Spleen (tissue), 11 donors: Measurements from ENCODE around the gene NFYC. TPM values are rescaled to one million over a fixed set of nuclear protein-coding genes. Genes with fewer than 3 reads are reported as not detected.

Experiments
- DNase-seq: peaks from one replicate; pipeline ENCODE4 v3.0.0-alpha.2; 2020
- H3K27ac ChIP-seq, 8 donors: fragments of 200-600 bp; sonication (generic) in 7 of 8; 1 replicate in 4 of 8; 2 replicates in 4 of 8; pipeline versions ENCODE4 v1.5.0 to v1.8.0; 2016 to 2021; ENCODE audit warnings: inconsistent platforms in 4 of 8, mild to moderate bottlenecking in 4 of 8, moderate library complexity in 1 of 8
- H3K27me3 ChIP-seq, 7 donors: fragments of 200-600 bp; sonication (generic) in 6 of 7; replicated peaks in 1 of 7; 1 replicate in 4 of 7; 2 replicates in 3 of 7; pipeline versions ENCODE4 v1.5.0 to v1.8.0; 2016 to 2021; ENCODE audit warnings: inconsistent platforms in 3 of 7, mild to moderate bottlenecking in 1 of 7
- H3K36me3 ChIP-seq, 6 donors: fragments of 200-600 bp; sonication (generic) in 5 of 6; 1 replicate in 4 of 6; 2 replicates in 2 of 6; pipeline versions ENCODE4 v1.5.0 to v1.8.0; 2016 to 2021; ENCODE audit warnings: inconsistent platforms in 2 of 6
- H3K4me1 ChIP-seq, 6 donors: fragments of 200-600 bp; sonication (generic) in 5 of 6; 1 replicate in 3 of 6; 2 replicates in 3 of 6; pipeline versions ENCODE4 v1.5.0 to v1.8.0; 2016 to 2021; ENCODE audit warnings: inconsistent platforms in 3 of 6
- H3K4me3 ChIP-seq, 8 donors: fragments of 200-600 bp; sonication (generic) in 7 of 8; 1 replicate in 4 of 8; 2 replicates in 4 of 8; pipeline versions ENCODE4 v1.5.0 to v1.8.0; 2016 to 2021; ENCODE audit warnings: inconsistent platforms in 4 of 8, mild to moderate bottlenecking in 4 of 8, moderate library complexity in 2 of 8
- H3K9me3 ChIP-seq, 8 donors: fragments of 200-600 bp; sonication (generic) in 7 of 8; 1 replicate in 4 of 8; 2 replicates in 4 of 8; pipeline versions ENCODE4 v1.5.0 to v1.8.0; 2016 to 2021; ENCODE audit warnings: inconsistent platforms in 4 of 8
- CTCF ChIP-seq, 11 experiments: fragments of 200-600 bp in 7 of 11; fragments of 450-650 bp in 4 of 11; sonication (generic) in 4 of 11; IDR thresholded peaks in 8 of 11; conservative IDR thresholded peaks in 3 of 11; 1 replicate in 7 of 11; 2 replicates in 4 of 11; pipeline versions ENCODE4 v1.4.0 to v1.8.0; 2016 to 2021; ENCODE audit warnings: antibody characterized with exemption in 11 of 11, inconsistent platforms in 4 of 11, mild to moderate bottlenecking in 1 of 11
- POLR2A ChIP-seq, 3 donors: fragments of 450-650 bp; IDR thresholded peaks; one replicate each; pipeline ENCODE4 v1.5.1; 2017; ENCODE audit warnings: antibody characterized with exemption in 3 of 3, mild to moderate bottlenecking in 1 of 3
- POLR2AphosphoS5 ChIP-seq, 3 donors: sonication (generic); formaldehyde crosslinking; IDR thresholded peaks; one replicate each; pipeline ENCODE4 v1.5.1; 2017; ENCODE audit warnings: antibody characterized with exemption in 3 of 3
- WGBS, 5 donors: extraction: QIAGEN DNeasy Blood & Tissue Kit in 3 of 5; methylation state at CpG; one replicate each; pipeline versions ENCODE4 v1.1.5 to v1.1.7; 2013 to 2018; 5-methylcytosine and 5-hydroxymethylcytosine counted together
- intact Hi-C: fragments of 100-400 bp; cut with DNase I; formaldehyde crosslinking; loops from one replicate; pipeline ENCODE4 v1.15.0; 2023; ENCODE audit warnings: low total_unique reads
- polyA plus RNA-seq, 3 donors: library from polyadenylated mRNA; stranded (reverse); fragments of 200-250 nt; gene quantifications; one replicate each; pipeline ENCODE4 v1.2.1, GENCODE V29; 2013
- total RNA-seq, 7 donors: library from RNA; depleted of rRNA in 3 of 7; stranded (reverse); fragments of >200 nt in 3 of 7; fragmentation: NEBNext Ultra II Directional in 4 of 7; extraction: Animal tissue kit (Norgen Biotek cat#: 25700) in 4 of 7; gene quantifications; one replicate each; pipeline versions ENCODE4 v1.1.0 to v1.2.1, GENCODE V29; 2016 to 2021
- donor health status: healthy with polysubstance abuse.
- donor health status: DM: no; HTN: no; CAD: no; lungs with moderate emphysema.
- donor health status: DM: no; HTN: no; CAD: no.
- donor health status: Bipolar disorder and iron deficiency.
- donor health status: healthy.
- donor health status: DM: no; HTN: no; CAD: no.
- donor health status: DM: yes; HTN: yes; CAD: no.

NFYC gene
- total and polyA plus RNA-seq, 10 donors: 34.6 to 99.0 (median 67.7) TPM

- Histone ChIP-seq H3K4me1 (peaks cover 3 to 53% (median 30%) of the 10 kb centered on the region in 6 donors), H3K36me3 (no peaks in the 10 kb centered on the region), H3K4me3 (peak overlapping the region in 4 of 8 donors; percentile 65 to 90 (median 70)), H3K27ac (peak overlapping the region in 1 of 8 donors; percentile 71), H3K27me3 (no peaks in the 10 kb centered on the region), H3K9me3 (no peaks in the 10 kb centered on the region)
- no peak for DNase-seq
- 76 to 86% (median 81%) methylated on average over 2 of the region's 2 CpGs for WGBS, 5 donors
- TF ChIP-seq POLR2AphosphoS5 (IDR thresholded peaks at IDR 0.05) (no peak), CTCF (IDR thresholded peaks at IDR 0.05 in 8 of 11, conservative IDR thresholded peaks at IDR 0.05 in 3 of 11) (no peak), POLR2A (IDR thresholded peaks at IDR 0.05) (no peak)
- intact Hi-C loops: loop anchor here (5.0 kb wide), 1 partner anchor 52 kb away; no protein-coding TSS in a partner anchor
Observed at GRCh38 chr1:40664791-40665190, 26.7 kb upstream of the NFYC start.

DNA sequence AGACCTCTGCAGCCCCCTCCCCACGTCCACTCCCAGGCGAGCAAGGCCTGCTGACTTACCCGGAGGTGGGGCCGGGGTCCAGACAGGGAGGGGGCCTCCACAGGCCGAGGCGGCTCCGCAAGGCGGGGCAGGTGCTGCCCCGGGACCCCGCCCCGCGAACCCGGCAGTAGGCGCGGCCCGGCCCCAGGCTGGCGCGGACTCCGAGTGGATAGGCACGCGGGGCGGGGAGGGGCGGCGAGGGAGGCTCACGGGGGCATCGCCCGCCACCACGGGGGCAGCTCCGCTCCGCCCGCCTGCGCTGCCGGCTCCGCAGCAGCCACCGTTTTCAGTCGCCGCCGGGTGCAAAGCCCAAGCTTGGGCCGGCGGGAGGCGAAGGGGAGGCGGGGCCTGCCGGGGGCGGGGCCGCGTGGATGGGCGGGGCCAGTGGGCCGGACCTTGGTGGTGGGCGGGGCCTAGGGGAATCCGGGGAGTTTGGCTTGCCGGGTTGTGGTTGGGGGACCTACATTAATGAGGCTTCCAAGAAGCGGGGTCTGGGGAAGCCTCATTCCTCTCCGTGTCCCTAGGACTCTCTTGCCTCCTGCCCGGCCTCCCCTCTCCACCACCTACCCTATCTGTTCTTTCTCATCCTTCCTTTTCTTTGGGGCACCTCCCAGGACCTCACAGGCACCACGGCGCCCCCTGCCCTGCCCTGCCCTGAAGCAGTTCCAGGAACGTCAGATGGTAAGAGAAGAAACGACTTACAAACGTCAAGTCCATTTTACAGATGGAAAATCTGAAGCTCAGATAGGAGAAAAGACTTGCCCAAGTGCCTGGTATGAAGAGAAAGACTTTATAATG lies 26.0 kb upstream of the NFYC start, which contains the start of gene RIMS3:
Gene RIMS3, minus strand, starts transcription at position 348 of the 837 bp plus-strand sequence. CDS start 23,757 bp downstream, outside the sequence.
- TF ChIP-seq POLR2A (IDR thresholded peaks at IDR 0.05) (no peak), CTCF (IDR thresholded peaks at IDR 0.05 in 8 of 11, conservative IDR thresholded peaks at IDR 0.05 in 3 of 11) (peak in 1 of 11 experiments; percentile 20), POLR2AphosphoS5 (IDR thresholded peaks at IDR 0.05) (peak; percentile 29 to 65 (median 55))
- WGBS, 5 donors: 0 to 3% (median 1%) methylated on average over 24 to 59 of the region's 59 CpGs
- Histone ChIP-seq H3K4me1 (peaks cover 3 to 53% (median 30%) of the 10 kb centered on the region in 6 donors), H3K27ac (peak within 1 kb of the TSS in 5 of 8 donors; percentile 20 to 71 (median 53)), H3K9me3 (no peaks in the 10 kb centered on the region), H3K36me3 (no peaks in the 10 kb centered on the region), H3K4me3 (peak within 1 kb of the TSS; percentile 31 to 90 (median 64)), H3K27me3 (no peaks in the 10 kb centered on the region)
- peak; percentile 95 for DNase-seq
- intact Hi-C loops: loop anchor here (5.0 kb wide), 1 partner anchor 53 kb away; no protein-coding TSS in a partner anchor

DNA sequence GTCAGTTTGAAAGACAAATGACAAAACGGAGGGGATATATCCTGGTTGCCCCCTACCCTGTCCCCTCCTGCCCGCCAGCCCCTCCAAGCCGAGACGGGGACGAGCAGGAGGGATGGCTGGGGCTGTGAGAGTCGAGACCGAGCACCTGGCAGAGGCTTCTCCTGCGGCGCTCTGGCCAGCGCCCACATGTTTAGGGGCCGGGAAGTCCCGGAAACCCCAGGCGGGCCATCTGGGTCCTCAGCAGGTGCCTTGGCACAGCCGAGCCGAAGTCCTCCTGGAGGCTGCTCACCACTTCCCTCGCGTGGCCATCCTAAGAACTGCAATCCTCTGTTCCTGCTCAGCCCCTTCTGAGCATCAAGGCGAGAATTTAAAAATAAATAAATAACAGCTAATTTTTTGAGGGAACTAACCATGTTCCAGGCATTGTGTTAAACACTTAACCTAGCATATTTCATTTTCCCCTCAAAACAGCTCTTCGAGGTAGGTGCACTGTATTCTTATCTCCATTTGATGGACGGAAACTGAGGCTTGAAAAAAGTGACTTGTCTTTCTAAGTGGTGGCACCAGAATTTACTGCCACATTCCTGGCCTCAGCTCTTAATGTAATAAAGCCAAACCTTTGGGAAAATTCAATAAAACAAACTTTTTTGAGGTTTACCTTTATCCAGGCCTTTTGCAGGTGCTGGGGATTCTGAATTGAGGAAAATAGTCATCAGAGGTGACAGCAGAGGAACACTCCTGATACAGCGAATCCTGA lies 22.6 kb upstream of the NFYC start:
- peak; percentile 56 to 70 (median 69) for TF ChIP-seq POLR2AphosphoS5 (IDR thresholded peaks at IDR 0.05)
- TF ChIP-seq POLR2A (IDR thresholded peaks at IDR 0.05): no peak
- TF ChIP-seq CTCF (IDR thresholded peaks at IDR 0.05 in 8 of 11, conservative IDR thresholded peaks at IDR 0.05 in 3 of 11): peak; percentile 82 to 98 (median 94)
- H3K36me3 ChIP-seq: no peaks in the 10 kb centered on the region
- peak overlapping the region in 4 of 8 donors; percentile 14 to 57 (median 24) for H3K4me3 ChIP-seq
- no peaks in the 10 kb centered on the region for H3K9me3 ChIP-seq
- no peaks in the 10 kb centered on the region for H3K27me3 ChIP-seq
- 10 to 11% (median 11%) methylated on average over 21 of the region's 21 CpGs for WGBS, 5 donors
- peak; percentile 94 for DNase-seq
- H3K4me1 ChIP-seq: peaks cover 3 to 44% (median 29%) of the 10 kb centered on the region in 6 donors
- no peak overlapping the region for H3K27ac ChIP-seq
- intact Hi-C loops: loop anchor here (5.0 kb wide), 1 partner anchor 57 kb away; no protein-coding TSS in a partner anchor
